Measurements from ENCODE around the gene XPNPEP2. TPM values are rescaled to one million over a fixed set of nuclear protein-coding genes. Genes with fewer than 3 reads are reported as not detected.

Gene XPNPEP2
- total RNA-seq, 1 experiment from 2014 or later: not detected

DNA sequence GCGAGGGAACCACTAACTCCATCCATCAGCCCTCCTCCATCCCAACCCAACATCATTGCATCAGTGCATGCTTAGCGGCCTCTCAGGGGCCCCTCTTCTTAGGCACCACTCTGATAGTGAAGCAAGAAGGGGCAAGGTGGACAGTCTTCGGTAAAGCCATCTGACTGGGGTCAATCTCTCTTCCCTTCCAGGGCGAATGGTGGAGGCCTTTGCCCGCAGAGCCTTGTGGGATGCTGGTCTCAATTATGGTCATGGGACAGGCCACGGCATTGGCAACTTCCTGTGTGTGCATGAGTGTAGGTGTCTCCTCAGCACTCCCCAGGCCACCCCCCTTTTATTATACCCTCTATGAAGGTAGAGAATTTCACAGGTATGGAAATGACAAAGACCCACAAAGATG is 22.2 kb downstream of the XPNPEP2 start:
- BruUV-seq (replicated peaks): no TSS peak
- in situ Hi-C loops (cut with HindIII; ENCODE audit: low pct_unique_long_range_greater_than_20kb, low sequenced_read_pairs): no loop called here
- DNase-seq (ENCODE audit: low read depth, low spot score) (no peak), ATAC-seq (no peak)
- ChIA-PET CTCF (no interaction called here), POLR2A (no interaction called here)
- intact Hi-C loops (cut with micrococcal nuclease; ENCODE audit: unreplicated experiment): no loop called here
- no peak overlapping the region for H3K27ac ChIP-seq (ENCODE audit: low read length)
- H3K36me3 ChIP-seq (ENCODE audit: control insufficient read depth, insufficient read depth, low read length): no peaks in the 10 kb centered on the region
- H3K4me3 ChIP-seq (ENCODE audit: low read depth in 2 of 2, low read length in 2 of 2): no peak overlapping the region
- TF ChIP-seq, protein P1, sequence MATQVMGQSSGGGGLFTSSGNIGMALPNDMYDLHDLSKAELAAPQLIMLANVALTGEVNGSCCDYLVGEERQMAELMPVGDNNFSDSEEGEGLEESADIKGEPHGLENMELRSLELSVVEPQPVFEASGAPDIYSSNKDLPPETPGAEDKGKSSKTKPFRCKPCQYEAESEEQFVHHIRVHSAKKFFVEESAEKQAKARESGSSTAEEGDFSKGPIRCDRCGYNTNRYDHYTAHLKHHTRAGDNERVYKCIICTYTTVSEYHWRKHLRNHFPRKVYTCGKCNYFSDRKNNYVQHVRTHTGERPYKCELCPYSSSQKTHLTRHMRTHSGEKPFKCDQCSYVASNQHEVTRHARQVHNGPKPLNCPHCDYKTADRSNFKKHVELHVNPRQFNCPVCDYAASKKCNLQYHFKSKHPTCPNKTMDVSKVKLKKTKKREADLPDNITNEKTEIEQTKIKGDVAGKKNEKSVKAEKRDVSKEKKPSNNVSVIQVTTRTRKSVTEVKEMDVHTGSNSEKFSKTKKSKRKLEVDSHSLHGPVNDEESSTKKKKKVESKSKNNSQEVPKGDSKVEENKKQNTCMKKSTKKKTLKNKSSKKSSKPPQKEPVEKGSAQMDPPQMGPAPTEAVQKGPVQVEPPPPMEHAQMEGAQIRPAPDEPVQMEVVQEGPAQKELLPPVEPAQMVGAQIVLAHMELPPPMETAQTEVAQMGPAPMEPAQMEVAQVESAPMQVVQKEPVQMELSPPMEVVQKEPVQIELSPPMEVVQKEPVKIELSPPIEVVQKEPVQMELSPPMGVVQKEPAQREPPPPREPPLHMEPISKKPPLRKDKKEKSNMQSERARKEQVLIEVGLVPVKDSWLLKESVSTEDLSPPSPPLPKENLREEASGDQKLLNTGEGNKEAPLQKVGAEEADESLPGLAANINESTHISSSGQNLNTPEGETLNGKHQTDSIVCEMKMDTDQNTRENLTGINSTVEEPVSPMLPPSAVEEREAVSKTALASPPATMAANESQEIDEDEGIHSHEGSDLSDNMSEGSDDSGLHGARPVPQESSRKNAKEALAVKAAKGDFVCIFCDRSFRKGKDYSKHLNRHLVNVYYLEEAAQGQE (IDR thresholded peaks at IDR 0.05; ENCODE audit: insufficient read depth in 1 of 2, low read depth in 2 of 2, low read length in 1 of 2): no peak
- TF ChIP-seq SIN3A (IDR thresholded peaks at IDR 0.05; ENCODE audit: borderline replicate concordance, insufficient read depth, low read depth, low read length): no peak
- TF ChIP-seq, protein P2, sequence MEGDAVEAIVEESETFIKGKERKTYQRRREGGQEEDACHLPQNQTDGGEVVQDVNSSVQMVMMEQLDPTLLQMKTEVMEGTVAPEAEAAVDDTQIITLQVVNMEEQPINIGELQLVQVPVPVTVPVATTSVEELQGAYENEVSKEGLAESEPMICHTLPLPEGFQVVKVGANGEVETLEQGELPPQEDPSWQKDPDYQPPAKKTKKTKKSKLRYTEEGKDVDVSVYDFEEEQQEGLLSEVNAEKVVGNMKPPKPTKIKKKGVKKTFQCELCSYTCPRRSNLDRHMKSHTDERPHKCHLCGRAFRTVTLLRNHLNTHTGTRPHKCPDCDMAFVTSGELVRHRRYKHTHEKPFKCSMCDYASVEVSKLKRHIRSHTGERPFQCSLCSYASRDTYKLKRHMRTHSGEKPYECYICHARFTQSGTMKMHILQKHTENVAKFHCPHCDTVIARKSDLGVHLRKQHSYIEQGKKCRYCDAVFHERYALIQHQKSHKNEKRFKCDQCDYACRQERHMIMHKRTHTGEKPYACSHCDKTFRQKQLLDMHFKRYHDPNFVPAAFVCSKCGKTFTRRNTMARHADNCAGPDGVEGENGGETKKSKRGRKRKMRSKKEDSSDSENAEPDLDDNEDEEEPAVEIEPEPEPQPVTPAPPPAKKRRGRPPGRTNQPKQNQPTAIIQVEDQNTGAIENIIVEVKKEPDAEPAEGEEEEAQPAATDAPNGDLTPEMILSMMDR (IDR thresholded peaks at IDR 0.05): no peak
- no peak for TF ChIP-seq TCF7L2 (IDR thresholded peaks at IDR 0.05; ENCODE audit: low read depth, low read length)
- no peak for TF ChIP-seq POLR2AphosphoS5 (IDR thresholded peaks at IDR 0.05; ENCODE audit: low read depth, low read length)
- peaks cover 4% of the 10 kb centered on the region; the same call in 1 of the 2 replicates for H3K4me1 ChIP-seq (ENCODE audit: control insufficient read depth, insufficient read depth, low read length)
- H3K9me3 ChIP-seq (ENCODE audit: control insufficient read depth, insufficient read depth, low read depth, low read length): no peaks in the 10 kb centered on the region
- H3K27me3 ChIP-seq (ENCODE audit: control insufficient read depth, insufficient read depth, low read length): no peaks in the 10 kb centered on the region

DNA sequence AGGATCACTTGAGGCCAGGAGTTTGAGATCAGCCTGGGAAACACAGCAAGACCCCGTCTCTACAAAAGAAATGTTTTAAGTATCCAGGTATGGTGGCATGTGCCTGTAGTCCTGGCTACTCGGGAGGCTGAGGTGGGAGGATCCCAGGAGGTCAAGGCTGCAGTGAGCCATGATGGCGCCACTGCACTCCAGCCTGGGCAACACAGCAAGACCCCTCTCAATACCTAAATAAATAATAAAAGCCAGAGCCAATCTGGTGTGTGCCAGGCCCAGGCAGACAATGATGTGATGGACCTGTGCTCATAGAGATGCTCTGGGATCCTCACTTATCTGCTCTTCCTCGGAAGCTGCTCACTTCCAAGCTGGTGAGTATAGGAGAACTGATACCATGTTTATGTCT is 22.8 kb downstream of the XPNPEP2 start:
- POLR2A ChIA-PET: no interaction called here
- no peak for TF ChIP-seq POLR2AphosphoS5 (IDR thresholded peaks at IDR 0.05; ENCODE audit: low read depth, low read length)
- TF ChIP-seq, protein P2 (IDR thresholded peaks at IDR 0.05): no peak
- no peak for TF ChIP-seq TCF7L2 (IDR thresholded peaks at IDR 0.05; ENCODE audit: low read depth, low read length)
- TF ChIP-seq SIN3A (IDR thresholded peaks at IDR 0.05; ENCODE audit: borderline replicate concordance, insufficient read depth, low read depth, low read length): no peak
- TF ChIP-seq, protein P1 (IDR thresholded peaks at IDR 0.05; ENCODE audit: insufficient read depth in 1 of 2, low read depth in 2 of 2, low read length in 1 of 2): no peak
- intact Hi-C loops (cut with micrococcal nuclease; ENCODE audit: unreplicated experiment): no loop called here
- no peaks in the 10 kb centered on the region for H3K27me3 ChIP-seq (ENCODE audit: control insufficient read depth, insufficient read depth, low read length)
- in situ Hi-C loops (cut with HindIII; ENCODE audit: low pct_unique_long_range_greater_than_20kb, low sequenced_read_pairs): no loop called here
- CTCF ChIA-PET: interaction anchor here (0.6 kb wide), 1 partner anchor 125 kb away, joined by 4 read pairs; no protein-coding TSS in a partner anchor
- ATAC-seq (no peak), DNase-seq (ENCODE audit: low read depth, low spot score) (no peak)
- H3K27ac ChIP-seq (ENCODE audit: low read length): no peak overlapping the region
- H3K4me1 ChIP-seq (ENCODE audit: control insufficient read depth, insufficient read depth, low read length): peaks cover 4% of the 10 kb centered on the region; the same call in 1 of the 2 replicates
- no peak overlapping the region for H3K4me3 ChIP-seq (ENCODE audit: low read depth in 2 of 2, low read length in 2 of 2)
- BruUV-seq (replicated peaks): no TSS peak
- H3K36me3 ChIP-seq (ENCODE audit: control insufficient read depth, insufficient read depth, low read length): no peaks in the 10 kb centered on the region
- H3K9me3 ChIP-seq (ENCODE audit: control insufficient read depth, insufficient read depth, low read depth, low read length): no peaks in the 10 kb centered on the region
